ENCODE measurements around the gene CHAC2.

Gene CHAC2

GRCh38 chr2:53777134-53777533 is 9.5 kb downstream of the CHAC2 start:
- H3K4me1 ChIP-seq (ENCODE audit: control insufficient read depth, insufficient read depth, low read length, poor library complexity, severe bottlenecking): no peaks in the 10 kb centered on the region
- H3K36me3 ChIP-seq (ENCODE audit: control insufficient read depth, insufficient read depth, low read length): peaks cover 40% of the 10 kb centered on the region
- WGBS, 2 experiments (ENCODE audit: insufficient coverage in 2 of 2): 87 to 92% methylated on average over 1 of the region's 1 CpG
- no peak overlapping the region for H3K27ac ChIP-seq (ENCODE audit: low read depth, low read length, severe bottlenecking)
- no peaks in the 10 kb centered on the region for H3K9me3 ChIP-seq (ENCODE audit: control insufficient read depth, low read length)
- no peak overlapping the region for H3K4me3 ChIP-seq (ENCODE audit: extremely low read depth, insufficient read depth, low read length, poor library complexity, severe bottlenecking)

- Histone ChIP-seq H3K9me3 (ENCODE audit: control insufficient read depth, low read length) (no peaks in the 10 kb centered on the region), H3K27ac (ENCODE audit: low read depth, low read length, severe bottlenecking) (no peak overlapping the region), H3K4me1 (ENCODE audit: control insufficient read depth, insufficient read depth, low read length, poor library complexity, severe bottlenecking) (no peaks in the 10 kb centered on the region), H3K36me3 (ENCODE audit: control insufficient read depth, insufficient read depth, low read length) (peaks cover 40% of the 10 kb centered on the region), H3K4me3 (ENCODE audit: extremely low read depth, insufficient read depth, low read length, poor library complexity, severe bottlenecking) (no peak overlapping the region)
- WGBS, 2 experiments (ENCODE audit: insufficient coverage in 2 of 2): 82% methylated on average over 3 of the region's 5 CpGs; no CpG with 5 or more reads in 1 of the 2 experiments
Measured at GRCh38 chr2:53778536-53779162, 11.0 kb downstream of the CHAC2 start.

DNA sequence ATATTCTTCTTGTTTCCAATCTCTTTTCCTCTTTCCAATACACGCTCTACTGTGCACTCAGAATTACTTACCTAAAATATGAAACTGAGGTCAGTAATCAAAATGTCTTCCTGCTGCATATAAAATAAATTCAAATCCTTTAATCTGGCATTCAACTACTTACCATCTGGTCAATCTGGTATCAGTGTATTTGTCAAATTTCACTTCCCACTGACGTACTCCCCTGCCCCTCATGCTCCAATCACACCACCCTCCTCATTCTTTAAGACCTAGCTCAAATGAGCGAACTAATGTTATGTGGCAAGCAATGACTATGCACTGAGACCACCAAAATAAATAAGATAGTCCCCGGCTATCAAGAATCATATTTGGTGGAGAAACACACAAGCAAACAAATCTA is 12.5 kb downstream of the CHAC2 start:
- H3K4me3 ChIP-seq (ENCODE audit: extremely low read depth, insufficient read depth, low read length, poor library complexity, severe bottlenecking): no peak overlapping the region
- H3K4me1 ChIP-seq (ENCODE audit: control insufficient read depth, insufficient read depth, low read length, poor library complexity, severe bottlenecking): peaks cover 4% of the 10 kb centered on the region
- H3K36me3 ChIP-seq (ENCODE audit: control insufficient read depth, insufficient read depth, low read length): peaks cover 34% of the 10 kb centered on the region
- no peaks in the 10 kb centered on the region for H3K9me3 ChIP-seq (ENCODE audit: control insufficient read depth, low read length)
- no peak overlapping the region for H3K27ac ChIP-seq (ENCODE audit: low read depth, low read length, severe bottlenecking)
- WGBS, 2 experiments (ENCODE audit: insufficient coverage in 2 of 2): 89 to 100% methylated on average over 1 to 2 of the region's 4 CpGs

DNA sequence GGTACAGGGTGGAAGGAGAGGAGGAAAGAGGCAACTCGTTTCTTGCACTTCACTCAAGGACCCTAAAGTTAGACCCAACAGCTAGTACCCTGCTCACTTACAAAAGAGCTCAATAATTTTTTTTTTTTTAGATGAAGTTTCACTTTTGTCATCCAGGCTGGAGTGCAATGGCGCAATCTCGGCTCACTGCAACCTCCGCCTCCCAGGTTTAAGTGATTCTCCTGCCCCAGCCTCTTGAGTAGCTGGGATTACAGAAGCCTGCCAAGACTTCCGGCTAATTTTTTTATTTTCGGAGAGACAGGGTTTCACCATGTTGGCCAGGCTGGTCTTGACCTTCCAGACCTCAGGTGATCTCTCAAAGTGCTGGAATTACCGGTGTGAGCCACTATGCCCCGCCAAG is 15.1 kb downstream of the CHAC2 start:
- Histone ChIP-seq H3K36me3 (ENCODE audit: control insufficient read depth, insufficient read depth, low read length) (peaks cover 25% of the 10 kb centered on the region), H3K4me3 (ENCODE audit: extremely low read depth, insufficient read depth, low read length, poor library complexity, severe bottlenecking) (no peak overlapping the region), H3K4me1 (ENCODE audit: control insufficient read depth, insufficient read depth, low read length, poor library complexity, severe bottlenecking) (peaks cover 10% of the 10 kb centered on the region), H3K27ac (ENCODE audit: low read depth, low read length, severe bottlenecking) (no peak overlapping the region), H3K9me3 (ENCODE audit: control insufficient read depth, low read length) (no peaks in the 10 kb centered on the region)
- WGBS, 2 experiments (ENCODE audit: insufficient coverage in 2 of 2): 87 to 96% methylated on average over 7 of the region's 8 CpGs

- Histone ChIP-seq H3K4me1 (ENCODE audit: control insufficient read depth, insufficient read depth, low read length, poor library complexity, severe bottlenecking) (peaks cover 10% of the 10 kb centered on the region), H3K9me3 (ENCODE audit: control insufficient read depth, low read length) (no peaks in the 10 kb centered on the region), H3K27ac (ENCODE audit: low read depth, low read length, severe bottlenecking) (peak overlapping the region; percentile 37), H3K36me3 (ENCODE audit: control insufficient read depth, insufficient read depth, low read length) (peaks cover 33% of the 10 kb centered on the region), H3K4me3 (ENCODE audit: extremely low read depth, insufficient read depth, low read length, poor library complexity, severe bottlenecking) (no peak overlapping the region)
Measured at GRCh38 chr2:53784436-53784835, 16.8 kb downstream of the CHAC2 start.

DNA sequence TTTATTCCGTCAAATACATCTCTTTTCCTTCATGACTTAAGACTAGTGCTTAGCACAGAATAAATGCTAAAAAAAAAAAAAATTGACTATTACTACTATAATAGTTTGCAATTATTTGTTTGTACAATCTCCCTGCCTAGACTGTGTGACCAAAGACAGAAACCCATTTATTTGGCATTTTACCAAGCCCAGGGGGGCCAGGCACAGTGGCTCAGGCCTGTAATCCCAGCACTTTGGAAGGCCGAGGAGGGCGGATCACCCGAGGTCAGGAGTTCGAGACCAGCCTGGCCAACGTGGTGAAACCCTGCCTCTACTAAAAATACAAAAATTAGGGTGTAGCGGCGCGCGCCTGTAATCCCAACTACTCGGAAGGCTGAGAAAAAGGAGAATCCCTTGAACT is 17.8 kb downstream of the CHAC2 start:
- peaks cover 10% of the 10 kb centered on the region for H3K4me1 ChIP-seq (ENCODE audit: control insufficient read depth, insufficient read depth, low read length, poor library complexity, severe bottlenecking)
- H3K4me3 ChIP-seq (ENCODE audit: extremely low read depth, insufficient read depth, low read length, poor library complexity, severe bottlenecking): peak overlapping the region; percentile 76
- no peaks in the 10 kb centered on the region for H3K9me3 ChIP-seq (ENCODE audit: control insufficient read depth, low read length)
- peaks cover 30% of the 10 kb centered on the region for H3K36me3 ChIP-seq (ENCODE audit: control insufficient read depth, insufficient read depth, low read length)
- WGBS, 2 experiments (ENCODE audit: insufficient coverage in 2 of 2): 87 to 89% methylated on average over 10 of the region's 11 CpGs
- no peak overlapping the region for H3K27ac ChIP-seq (ENCODE audit: low read depth, low read length, severe bottlenecking)

DNA sequence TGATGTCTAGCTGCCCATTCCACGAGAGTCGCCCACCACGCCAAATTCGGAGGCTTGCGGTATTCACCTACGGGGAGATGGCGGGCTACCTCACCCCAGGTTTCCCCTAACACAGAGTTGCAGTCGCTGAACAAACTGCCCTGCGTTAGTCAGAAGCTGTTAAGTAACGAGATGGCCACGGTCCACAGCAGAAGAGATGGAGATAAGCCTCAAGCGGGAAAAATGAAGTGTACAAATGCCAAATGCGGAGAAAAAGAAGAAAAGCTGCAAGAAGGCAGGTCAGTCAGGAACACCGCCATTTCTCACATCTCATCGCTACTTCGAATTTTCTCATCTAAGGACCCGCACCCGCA is 18.7 kb downstream of the CHAC2 start:
- H3K4me1 ChIP-seq (ENCODE audit: control insufficient read depth, insufficient read depth, low read length, poor library complexity, severe bottlenecking): peaks cover 10% of the 10 kb centered on the region
- no peaks in the 10 kb centered on the region for H3K9me3 ChIP-seq (ENCODE audit: control insufficient read depth, low read length)
- H3K4me3 ChIP-seq (ENCODE audit: extremely low read depth, insufficient read depth, low read length, poor library complexity, severe bottlenecking): peak overlapping the region; percentile 76
- peaks cover 26% of the 10 kb centered on the region for H3K36me3 ChIP-seq (ENCODE audit: control insufficient read depth, insufficient read depth, low read length)
- WGBS, 2 experiments (ENCODE audit: insufficient coverage in 2 of 2): 0% methylated on average over 9 to 10 of the region's 18 CpGs
- peak overlapping the region; percentile 88 for H3K27ac ChIP-seq (ENCODE audit: low read depth, low read length, severe bottlenecking)

DNA sequence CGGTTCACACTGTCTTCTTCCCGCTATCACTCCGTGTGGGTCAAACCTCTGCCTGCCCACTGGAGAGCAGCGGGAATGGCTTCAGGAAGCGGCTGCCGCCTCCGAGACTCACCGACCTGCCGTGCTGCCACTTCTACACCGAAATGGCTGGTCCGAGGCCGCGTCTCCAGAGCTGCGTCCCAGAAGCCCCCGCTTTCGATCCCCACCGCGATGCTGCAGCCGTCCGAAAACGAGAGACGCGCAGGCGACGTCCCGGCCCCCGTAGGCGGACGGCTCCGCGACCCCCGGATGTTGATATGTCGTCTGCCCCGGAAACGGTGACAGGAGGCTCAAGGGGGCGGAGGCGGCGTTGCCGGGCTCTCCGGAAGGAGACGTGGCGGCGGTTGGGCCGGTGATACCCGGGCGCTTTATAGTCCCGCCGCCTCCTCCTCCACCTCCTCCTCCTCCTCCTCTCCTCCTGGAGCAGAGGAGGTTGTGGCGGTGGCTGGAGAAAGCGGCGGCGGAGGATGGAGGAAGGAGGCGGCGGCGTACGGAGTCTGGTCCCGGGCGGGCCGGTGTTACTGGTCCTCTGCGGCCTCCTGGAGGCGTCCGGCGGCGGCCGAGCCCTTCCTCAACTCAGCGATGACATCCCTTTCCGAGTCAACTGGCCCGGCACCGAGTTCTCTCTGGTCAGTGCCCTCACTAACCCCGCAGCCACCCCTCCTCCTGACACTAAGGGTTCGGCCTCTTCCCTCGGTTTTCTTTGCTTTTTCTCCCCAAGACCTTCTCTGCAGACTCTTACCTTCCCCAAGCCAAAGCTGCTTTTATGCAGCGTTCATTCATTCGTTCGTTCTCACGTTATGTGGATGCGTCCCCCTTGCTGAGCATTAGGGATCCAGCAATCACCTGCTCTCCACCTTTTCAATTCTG is 19.4 kb downstream of the CHAC2 start, which contains the start of the genes ASB3 and ERLEC1:
TSS of gene ASB3 (minus strand) at position 249 of the 909 bp plus-strand sequence. CDS start 21,381 bp downstream, outside the sequence.
TSS of gene ERLEC1 (plus strand) at position 340 of the 909 bp plus-strand sequence. CDS start at position 507, 167 bp downstream.
- peak within 1 kb of the TSS; percentile 76 for H3K4me3 ChIP-seq (ENCODE audit: extremely low read depth, insufficient read depth, low read length, poor library complexity, severe bottlenecking)
- peak within 1 kb of the TSS; percentile 88 for H3K27ac ChIP-seq (ENCODE audit: low read depth, low read length, severe bottlenecking)
- 0% methylated on average over 51 to 66 of the region's 77 CpGs for WGBS, 2 experiments (ENCODE audit: insufficient coverage in 2 of 2)
- H3K9me3 ChIP-seq (ENCODE audit: control insufficient read depth, low read length): no peaks in the 10 kb centered on the region
- peaks cover 10% of the 10 kb centered on the region for H3K4me1 ChIP-seq (ENCODE audit: control insufficient read depth, insufficient read depth, low read length, poor library complexity, severe bottlenecking)
- H3K36me3 ChIP-seq (ENCODE audit: control insufficient read depth, insufficient read depth, low read length): peaks cover 20% of the 10 kb centered on the region

DNA sequence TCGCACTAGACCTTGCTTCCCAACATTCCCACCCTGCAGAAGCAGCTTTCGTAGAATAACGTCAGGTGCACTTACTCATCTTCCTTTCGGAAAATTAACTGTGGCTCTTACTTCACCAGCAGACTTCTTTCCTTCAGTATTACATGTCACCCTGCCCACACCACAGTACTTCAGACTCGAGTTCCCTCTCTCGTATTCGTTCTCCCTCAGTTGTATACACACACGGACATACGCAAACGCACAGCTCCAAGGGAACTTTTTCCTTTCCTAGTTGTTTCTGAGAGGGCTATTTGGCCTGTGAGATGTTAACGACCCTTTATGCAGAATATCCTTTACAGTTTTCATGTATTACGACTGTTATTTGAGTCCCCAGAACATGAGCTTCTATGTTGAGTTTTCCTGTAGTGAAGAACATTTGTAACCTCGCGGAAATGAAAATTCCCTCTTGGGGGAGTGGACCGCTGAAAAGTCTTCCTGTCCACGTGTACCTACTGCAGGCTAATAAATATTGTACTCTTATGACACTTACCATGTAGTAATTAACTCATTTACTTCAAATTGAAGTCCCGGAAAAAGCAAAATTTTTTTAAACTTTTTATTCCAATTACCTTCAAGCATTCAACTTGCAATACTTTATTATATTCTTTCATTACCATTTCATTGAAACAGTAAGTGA is 20.1 kb downstream of the CHAC2 start:
- Histone ChIP-seq H3K36me3 (ENCODE audit: control insufficient read depth, insufficient read depth, low read length) (peaks cover 12% of the 10 kb centered on the region), H3K4me3 (ENCODE audit: extremely low read depth, insufficient read depth, low read length, poor library complexity, severe bottlenecking) (peak overlapping the region; percentile 76), H3K4me1 (ENCODE audit: control insufficient read depth, insufficient read depth, low read length, poor library complexity, severe bottlenecking) (peaks cover 10% of the 10 kb centered on the region), H3K27ac (ENCODE audit: low read depth, low read length, severe bottlenecking) (peak overlapping the region; percentile 88), H3K9me3 (ENCODE audit: control insufficient read depth, low read length) (no peaks in the 10 kb centered on the region)
- 8 to 10% methylated on average over 6 to 11 of the region's 17 CpGs for WGBS, 2 experiments (ENCODE audit: insufficient coverage in 2 of 2)

DNA sequence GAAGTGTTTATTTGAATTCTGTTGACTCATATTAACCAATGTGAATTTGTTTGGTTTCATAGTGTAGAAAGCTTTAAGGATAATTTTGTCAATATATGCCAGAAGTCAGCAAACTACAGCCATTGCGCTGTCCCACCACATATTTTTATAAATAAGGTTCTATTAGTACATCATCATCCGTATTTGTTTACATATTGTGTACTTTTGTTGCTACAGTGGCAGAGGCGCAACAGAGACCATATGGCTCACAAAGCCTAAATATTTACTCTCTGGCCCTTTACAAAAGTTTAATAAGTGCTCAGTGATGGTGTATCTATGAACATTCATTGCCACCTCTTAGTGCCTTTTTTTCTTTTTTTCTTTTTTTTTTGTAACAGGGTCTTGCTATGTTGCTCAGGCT is 25.7 kb downstream of the CHAC2 start:
- no peak overlapping the region for H3K4me3 ChIP-seq (ENCODE audit: extremely low read depth, insufficient read depth, low read length, poor library complexity, severe bottlenecking)
- WGBS, 2 experiments (ENCODE audit: insufficient coverage in 2 of 2): no CpG with 5 or more reads among the region's 3 CpGs
- peaks cover 35% of the 10 kb centered on the region for H3K36me3 ChIP-seq (ENCODE audit: control insufficient read depth, insufficient read depth, low read length)
- H3K27ac ChIP-seq (ENCODE audit: low read depth, low read length, severe bottlenecking): no peak overlapping the region
- no peaks in the 10 kb centered on the region for H3K4me1 ChIP-seq (ENCODE audit: control insufficient read depth, insufficient read depth, low read length, poor library complexity, severe bottlenecking)
- no peaks in the 10 kb centered on the region for H3K9me3 ChIP-seq (ENCODE audit: control insufficient read depth, low read length)
